Astrocyte (in vitro differentiated cells and primary cell): ENCODE measurements around the gene CYYR1. TPM values are rescaled to one million over a fixed set of nuclear protein-coding genes. Genes with fewer than 3 reads are reported as not detected.

ENCODE experiments used
- DNase-seq: peaks from one replicate; pipeline ENCODE4 v3.0.0-alpha.2; 2010; ENCODE audit warnings: low read depth
- FAIRE-seq: peaks from 2 replicates; lab custom pipeline; 2011; peaks lifted over from hg19 to GRCh38; lab: Jason Lieb, UNC
- H2AFZ ChIP-seq: 2 replicates; pipeline ENCODE4 v1.6.0; 2012; ENCODE audit warnings: low read depth, low read length, inconsistent platforms
- H3K27ac ChIP-seq: 2 replicates; pipeline ENCODE4 v1.5.1; 2011; ENCODE audit warnings: low read depth, low read length, inconsistent platforms
- H3K27me3 ChIP-seq: 2 replicates; pipeline ENCODE4 v1.6.0; 2011; ENCODE audit warnings: low read length, inconsistent platforms; ENCODE audit not compliant: insufficient read depth
- H3K36me3 ChIP-seq: 2 replicates; pipeline ENCODE4 v1.5.1; 2011; ENCODE audit warnings: low read length, inconsistent platforms; ENCODE audit not compliant: insufficient read depth
- H3K4me1 ChIP-seq: 2 replicates; pipeline ENCODE4 v1.5.1; 2011; ENCODE audit warnings: low read length, inconsistent platforms; ENCODE audit not compliant: insufficient read depth
- H3K4me2 ChIP-seq: 2 replicates; pipeline ENCODE4 v1.6.0; 2012; ENCODE audit warnings: low read length, inconsistent platforms
- H3K4me3 ChIP-seq: 2 replicates; pipeline ENCODE4 v1.5.1; 2011; ENCODE audit warnings: low read depth, mild to moderate bottlenecking, low read length, inconsistent platforms; ENCODE audit not compliant: insufficient read depth
- H3K79me2 ChIP-seq: 2 replicates; pipeline ENCODE4 v1.6.0; 2012; ENCODE audit warnings: mild to moderate bottlenecking, low read length, inconsistent platforms; ENCODE audit not compliant: insufficient read depth
- H3K9ac ChIP-seq: 2 replicates; pipeline ENCODE4 v1.6.0; 2012; ENCODE audit warnings: mild to moderate bottlenecking, low read length, inconsistent platforms
- H3K9me3 ChIP-seq: 2 replicates; pipeline ENCODE4 v1.5.1; 2012; ENCODE audit warnings: low read depth, mild to moderate bottlenecking, low read length, inconsistent platforms; ENCODE audit not compliant: insufficient read depth
- H4K20me1 ChIP-seq: 2 replicates; pipeline ENCODE4 v1.6.0; 2012; ENCODE audit warnings: low read length, inconsistent platforms; ENCODE audit not compliant: insufficient read depth
- H3K27ac Mint-ChIP-seq: one replicate; pipeline ENCODE4 v1.8.0; 2021; ENCODE audit warnings: mild to moderate bottlenecking, mixed read lengths; ENCODE audit not compliant: unreplicated experiment
- H3K27me3 Mint-ChIP-seq: one replicate; pipeline ENCODE4 v1.8.0; 2021; ENCODE audit warnings: low read depth, mixed read lengths; ENCODE audit not compliant: unreplicated experiment
- H3K36me3 Mint-ChIP-seq: one replicate; pipeline ENCODE4 v1.8.0; 2021; ENCODE audit warnings: low read depth, mixed read lengths; ENCODE audit not compliant: unreplicated experiment
- H3K4me1 Mint-ChIP-seq: one replicate; pipeline ENCODE4 v1.8.0; 2021; ENCODE audit warnings: low read depth, mixed read lengths; ENCODE audit not compliant: unreplicated experiment
- H3K4me3 Mint-ChIP-seq: one replicate; pipeline ENCODE4 v1.8.0; 2021; ENCODE audit warnings: mild to moderate bottlenecking, moderate library complexity, mixed read lengths; ENCODE audit not compliant: unreplicated experiment
- H3K9me3 Mint-ChIP-seq: one replicate; pipeline ENCODE4 v1.8.0; 2021; ENCODE audit warnings: mild to moderate bottlenecking, mixed read lengths; ENCODE audit not compliant: unreplicated experiment
- EZH2 ChIP-seq: IDR thresholded peaks from 2 replicates; pipeline ENCODE4 v1.6.1; 2012; ENCODE audit warnings: mild to moderate bottlenecking, low read length, inconsistent platforms; ENCODE audit not compliant: insufficient read depth
- total RNA-seq: library from RNA; stranded (reverse); gene quantifications from 2 replicates; pipeline ENCODE4 v1.2.1, GENCODE V29; 2021
- TF ChIP-seq, protein P1 (sequence below): IDR thresholded peaks from 2 replicates; pipeline ENCODE4 v1.5.1; 2011; ENCODE audit warnings: low read depth, mild to moderate bottlenecking, inconsistent platforms, low read length, moderate library complexity; ENCODE audit not compliant: insufficient read depth

CYYR1 gene
- total RNA-seq, 1 donor from 2014 or later = 4.7 TPM

DNA sequence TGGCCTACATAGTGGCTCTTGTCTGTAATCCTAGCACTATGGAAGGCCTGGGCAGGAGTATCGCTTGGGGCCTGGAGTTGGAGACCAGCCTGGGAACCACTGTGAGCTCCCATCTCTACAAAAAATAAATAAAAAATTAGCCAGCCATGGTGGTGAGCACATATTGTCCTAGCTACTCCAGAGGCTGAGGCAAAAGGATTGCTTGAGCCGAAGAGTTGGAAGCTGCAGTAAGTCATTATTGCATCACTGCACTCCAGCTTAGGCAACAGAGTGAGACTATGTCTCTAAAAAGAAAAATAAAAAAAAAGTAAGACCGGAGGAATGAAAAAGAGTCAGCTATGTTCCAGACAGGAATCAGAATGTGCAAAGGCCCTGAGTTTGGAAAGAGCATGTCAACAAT lies 115.3 kb downstream of the CYYR1 start:
- no peak for FAIRE-seq
- H3K27ac Mint-ChIP-seq = no peak overlapping the region

DNA sequence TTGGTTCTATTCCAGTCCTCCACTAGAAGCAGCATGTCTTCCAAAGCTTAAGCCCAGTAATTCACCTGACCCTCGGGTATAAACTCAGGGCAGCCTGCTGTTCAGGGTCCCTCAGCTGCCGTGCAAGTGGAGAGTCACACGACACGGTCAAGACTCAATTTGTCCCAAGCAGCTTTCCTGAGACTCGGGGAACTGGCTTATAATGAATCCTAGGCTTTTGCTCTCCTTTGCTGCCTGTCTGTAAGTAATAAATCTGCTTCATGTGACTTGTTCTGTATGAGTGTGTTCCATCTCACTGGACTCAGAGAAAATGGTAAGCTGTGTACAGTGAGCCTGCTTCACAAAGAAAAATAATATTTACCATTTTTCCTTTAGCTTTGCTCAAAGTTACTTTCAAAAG lies 119.8 kb downstream of the CYYR1 start:
- FAIRE-seq (no peak), DNase-seq (no peak)
- Histone ChIP-seq H4K20me1 (no peaks in the 10 kb centered on the region), H3K4me3 (no peak overlapping the region), H3K9me3 (no peaks in the 10 kb centered on the region), H3K4me1 (no peaks in the 10 kb centered on the region), H3K36me3 (no peaks in the 10 kb centered on the region), H3K9ac (no peak overlapping the region), H3K79me2 (no peaks in the 10 kb centered on the region), H3K27ac (no peak overlapping the region), H2AFZ (no peak overlapping the region), H3K4me2 (no peak overlapping the region), H3K27me3 (no peaks in the 10 kb centered on the region)
- Mint-ChIP-seq H3K4me3 (no peak overlapping the region), H3K4me1 (peaks cover 11% of the 10 kb centered on the region), H3K27me3 (no peaks in the 10 kb centered on the region), H3K9me3 (no peaks in the 10 kb centered on the region), H3K27ac (no peak overlapping the region), H3K36me3 (no peaks in the 10 kb centered on the region)
- no peak for TF ChIP-seq EZH2
- TF ChIP-seq, protein P1, sequence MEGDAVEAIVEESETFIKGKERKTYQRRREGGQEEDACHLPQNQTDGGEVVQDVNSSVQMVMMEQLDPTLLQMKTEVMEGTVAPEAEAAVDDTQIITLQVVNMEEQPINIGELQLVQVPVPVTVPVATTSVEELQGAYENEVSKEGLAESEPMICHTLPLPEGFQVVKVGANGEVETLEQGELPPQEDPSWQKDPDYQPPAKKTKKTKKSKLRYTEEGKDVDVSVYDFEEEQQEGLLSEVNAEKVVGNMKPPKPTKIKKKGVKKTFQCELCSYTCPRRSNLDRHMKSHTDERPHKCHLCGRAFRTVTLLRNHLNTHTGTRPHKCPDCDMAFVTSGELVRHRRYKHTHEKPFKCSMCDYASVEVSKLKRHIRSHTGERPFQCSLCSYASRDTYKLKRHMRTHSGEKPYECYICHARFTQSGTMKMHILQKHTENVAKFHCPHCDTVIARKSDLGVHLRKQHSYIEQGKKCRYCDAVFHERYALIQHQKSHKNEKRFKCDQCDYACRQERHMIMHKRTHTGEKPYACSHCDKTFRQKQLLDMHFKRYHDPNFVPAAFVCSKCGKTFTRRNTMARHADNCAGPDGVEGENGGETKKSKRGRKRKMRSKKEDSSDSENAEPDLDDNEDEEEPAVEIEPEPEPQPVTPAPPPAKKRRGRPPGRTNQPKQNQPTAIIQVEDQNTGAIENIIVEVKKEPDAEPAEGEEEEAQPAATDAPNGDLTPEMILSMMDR = no peak

More for the DNA sequence above, 115.3 kb downstream of the CYYR1 start:
- no peak overlapping the region for H3K4me3 Mint-ChIP-seq
- H3K36me3 ChIP-seq = no peaks in the 10 kb centered on the region
- no peak for DNase-seq
- no peak overlapping the region for H3K27ac ChIP-seq
- no peak overlapping the region for H3K9ac ChIP-seq
- H3K9me3 Mint-ChIP-seq = no peaks in the 10 kb centered on the region
- no peaks in the 10 kb centered on the region for H4K20me1 ChIP-seq
- H3K9me3 ChIP-seq = no peaks in the 10 kb centered on the region
- H2AFZ ChIP-seq = no peak overlapping the region
- no peaks in the 10 kb centered on the region for H3K36me3 Mint-ChIP-seq
- H3K27me3 ChIP-seq = no peaks in the 10 kb centered on the region
- no peak overlapping the region for H3K4me2 ChIP-seq
- no peaks in the 10 kb centered on the region for H3K4me1 ChIP-seq
- H3K4me3 ChIP-seq = no peak overlapping the region
- H3K4me1 Mint-ChIP-seq = no peaks in the 10 kb centered on the region
- TF ChIP-seq, protein P1 = no peak
- TF ChIP-seq EZH2 = no peak
- no peaks in the 10 kb centered on the region for H3K79me2 ChIP-seq
- no peaks in the 10 kb centered on the region for H3K27me3 Mint-ChIP-seq

DNA sequence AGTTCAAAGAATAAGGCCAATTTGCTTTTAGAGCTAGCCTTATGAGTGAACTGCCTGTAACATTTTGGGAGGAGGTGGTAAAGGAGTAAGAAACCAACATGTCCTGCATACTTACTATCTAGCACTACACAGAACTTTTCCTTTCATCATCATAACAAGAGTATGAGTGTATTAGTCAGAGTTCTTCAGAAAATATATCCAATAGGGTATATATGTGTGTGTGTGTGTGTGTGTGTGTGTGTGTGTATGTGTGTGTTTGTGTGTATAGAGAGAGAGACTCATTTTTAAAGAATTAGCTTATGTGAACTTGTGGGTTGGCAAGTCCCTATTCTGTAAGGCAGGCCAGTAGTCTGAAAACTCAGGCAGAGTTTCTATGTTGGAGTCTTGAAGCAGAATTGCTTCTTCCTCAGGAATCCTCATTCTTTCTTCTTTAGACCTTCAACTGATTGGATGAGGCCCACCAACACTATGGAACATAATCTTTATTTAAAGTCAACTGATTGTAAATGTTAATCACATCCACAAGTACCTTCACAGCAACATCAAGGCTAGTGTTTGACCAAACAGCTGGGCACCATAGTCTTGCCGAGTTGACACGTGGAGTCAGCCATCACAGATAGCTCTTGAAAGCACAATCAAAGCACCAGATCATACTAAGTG lies 121.9 kb downstream of the CYYR1 start:
- H3K27me3 ChIP-seq = no peaks in the 10 kb centered on the region
- H3K9ac ChIP-seq = no peak overlapping the region
- Mint-ChIP-seq H3K27ac (no peak overlapping the region), H3K27me3 (no peaks in the 10 kb centered on the region), H3K36me3 (no peaks in the 10 kb centered on the region), H3K4me3 (no peak overlapping the region), H3K9me3 (no peaks in the 10 kb centered on the region), H3K4me1 (peaks cover 31% of the 10 kb centered on the region)
- no peaks in the 10 kb centered on the region for H3K79me2 ChIP-seq
- H3K4me2 ChIP-seq = no peak overlapping the region
- no peak overlapping the region for H3K27ac ChIP-seq
- no peak overlapping the region for H3K4me3 ChIP-seq
- FAIRE-seq = no peak
- no peaks in the 10 kb centered on the region for H4K20me1 ChIP-seq
- peak; percentile 11 for DNase-seq
- TF ChIP-seq, protein P1 = no peak
- no peak for TF ChIP-seq EZH2
- H3K4me1 ChIP-seq = no peaks in the 10 kb centered on the region
- no peaks in the 10 kb centered on the region for H3K36me3 ChIP-seq
- H2AFZ ChIP-seq = no peak overlapping the region
- no peaks in the 10 kb centered on the region for H3K9me3 ChIP-seq
